Type B pancreatic cell (in vitro differentiated cells): Measurements from ENCODE around the gene MIA3. TPM values are rescaled to one million over a fixed set of nuclear protein-coding genes. Genes with fewer than 3 reads are reported as not detected.
A peak's percentile ranks its signal among the peaks of the same experiment; 100 is the strongest.

Source experiments
- DNase-seq: peaks from one replicate; pipeline ENCODE4 v3.0.0; 2021; ENCODE audit warnings: mixed read lengths; ENCODE audit not compliant: unreplicated experiment; ENCODE audit errors: extremely low spot score
- H3K27ac Mint-ChIP-seq: 2 replicates; pipeline ENCODE4 v1.8.0; 2021; ENCODE audit warnings: mild to moderate bottlenecking, mixed read lengths
- H3K27me3 Mint-ChIP-seq: 2 replicates; pipeline ENCODE4 v1.8.0; 2021; ENCODE audit warnings: mixed read lengths
- H3K36me3 Mint-ChIP-seq: 2 replicates; pipeline ENCODE4 v1.8.0; 2021; ENCODE audit warnings: mixed read lengths
- H3K4me1 Mint-ChIP-seq: one replicate; pipeline ENCODE4 v1.8.0; 2021; ENCODE audit warnings: mixed read lengths; ENCODE audit not compliant: unreplicated experiment
- H3K4me3 Mint-ChIP-seq: 2 replicates; pipeline ENCODE4 v1.8.0; 2021; ENCODE audit warnings: mild to moderate bottlenecking, mixed read lengths
- H3K9me3 Mint-ChIP-seq: 2 replicates; pipeline ENCODE4 v1.8.0; 2021; ENCODE audit warnings: mixed read lengths
- total RNA-seq: library from RNA; stranded (reverse); gene quantifications from 2 replicates; pipeline ENCODE4 v1.2.1, GENCODE V29; 2021; ENCODE audit warnings: low replicate concordance
- TF ChIP-seq, protein P1 (sequence below): fragments of 200-600 bp; sonication (generic); conservative IDR thresholded peaks from 2 replicates; pipeline ENCODE4 v1.5.0; 2021; ENCODE audit warnings: antibody characterized with exemption, mild to moderate bottlenecking

The MIA3 gene
- total RNA-seq, 1 donor from 2014 or later: 78.6 TPM

DNA sequence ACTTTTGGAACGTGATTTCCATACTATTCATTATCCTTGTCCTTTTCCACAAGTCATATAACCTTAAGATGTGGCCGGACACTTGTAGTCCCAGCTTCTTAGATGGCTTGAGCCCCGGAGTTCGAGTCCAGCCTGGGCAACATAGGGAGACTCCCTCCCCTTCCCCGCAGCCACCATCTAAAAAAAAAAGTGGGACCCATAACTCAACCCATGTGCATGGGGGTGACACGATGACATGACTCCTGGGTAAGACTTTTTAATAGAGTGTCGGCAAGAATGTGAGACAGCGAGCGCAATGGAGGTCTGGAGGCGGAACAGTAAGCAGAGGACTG is 25.7 kb downstream of the MIA3 start:
- TF ChIP-seq, protein P1, sequence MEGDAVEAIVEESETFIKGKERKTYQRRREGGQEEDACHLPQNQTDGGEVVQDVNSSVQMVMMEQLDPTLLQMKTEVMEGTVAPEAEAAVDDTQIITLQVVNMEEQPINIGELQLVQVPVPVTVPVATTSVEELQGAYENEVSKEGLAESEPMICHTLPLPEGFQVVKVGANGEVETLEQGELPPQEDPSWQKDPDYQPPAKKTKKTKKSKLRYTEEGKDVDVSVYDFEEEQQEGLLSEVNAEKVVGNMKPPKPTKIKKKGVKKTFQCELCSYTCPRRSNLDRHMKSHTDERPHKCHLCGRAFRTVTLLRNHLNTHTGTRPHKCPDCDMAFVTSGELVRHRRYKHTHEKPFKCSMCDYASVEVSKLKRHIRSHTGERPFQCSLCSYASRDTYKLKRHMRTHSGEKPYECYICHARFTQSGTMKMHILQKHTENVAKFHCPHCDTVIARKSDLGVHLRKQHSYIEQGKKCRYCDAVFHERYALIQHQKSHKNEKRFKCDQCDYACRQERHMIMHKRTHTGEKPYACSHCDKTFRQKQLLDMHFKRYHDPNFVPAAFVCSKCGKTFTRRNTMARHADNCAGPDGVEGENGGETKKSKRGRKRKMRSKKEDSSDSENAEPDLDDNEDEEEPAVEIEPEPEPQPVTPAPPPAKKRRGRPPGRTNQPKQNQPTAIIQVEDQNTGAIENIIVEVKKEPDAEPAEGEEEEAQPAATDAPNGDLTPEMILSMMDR: no peak
- Mint-ChIP-seq H3K27ac (peak overlapping the region; percentile 96), H3K4me1 (peaks cover 22% of the 10 kb centered on the region), H3K36me3 (peaks cover 18% of the 10 kb centered on the region), H3K9me3 (no peaks in the 10 kb centered on the region), H3K4me3 (peak overlapping the region; percentile 94), H3K27me3 (no peaks in the 10 kb centered on the region)
- DNase-seq: no peak

- peak overlapping the region; percentile 94 for H3K4me3 Mint-ChIP-seq
- H3K9me3 Mint-ChIP-seq: no peaks in the 10 kb centered on the region
- peak; percentile 97 for DNase-seq
- H3K27ac Mint-ChIP-seq: peak overlapping the region; percentile 96
- peaks cover 13% of the 10 kb centered on the region for H3K36me3 Mint-ChIP-seq
- TF ChIP-seq, protein P1: no peak
- H3K27me3 Mint-ChIP-seq: no peaks in the 10 kb centered on the region
- H3K4me1 Mint-ChIP-seq: peaks cover 22% of the 10 kb centered on the region
These were observed 26.2 kb downstream of the MIA3 start for GRCh38 chr1:222643938-222644635.

DNA sequence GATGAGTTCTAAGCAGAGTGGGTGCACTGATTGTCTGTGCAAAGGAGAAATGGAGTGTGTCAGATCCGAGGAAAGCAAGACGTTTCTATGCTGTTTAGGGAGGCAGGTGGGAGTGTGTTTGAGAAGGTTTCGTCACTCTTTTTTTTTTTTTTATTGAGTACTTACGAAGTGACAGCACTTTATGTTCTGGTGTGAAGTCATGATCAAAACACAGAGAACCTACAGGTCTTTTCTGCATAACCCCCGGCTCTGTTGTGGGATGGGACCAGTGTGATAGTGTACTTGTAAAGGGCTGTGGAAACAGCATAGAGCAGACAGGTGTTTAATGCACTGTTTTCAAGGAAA is 26.7 kb downstream of the MIA3 start:
- peaks cover 10% of the 10 kb centered on the region for H3K36me3 Mint-ChIP-seq
- peak overlapping the region; percentile 96 for H3K27ac Mint-ChIP-seq
- H3K9me3 Mint-ChIP-seq: no peaks in the 10 kb centered on the region
- H3K4me1 Mint-ChIP-seq: peaks cover 22% of the 10 kb centered on the region
- DNase-seq: no peak
- H3K27me3 Mint-ChIP-seq: no peaks in the 10 kb centered on the region
- TF ChIP-seq, protein P1: no peak
- H3K4me3 Mint-ChIP-seq: peak overlapping the region; percentile 94

DNA sequence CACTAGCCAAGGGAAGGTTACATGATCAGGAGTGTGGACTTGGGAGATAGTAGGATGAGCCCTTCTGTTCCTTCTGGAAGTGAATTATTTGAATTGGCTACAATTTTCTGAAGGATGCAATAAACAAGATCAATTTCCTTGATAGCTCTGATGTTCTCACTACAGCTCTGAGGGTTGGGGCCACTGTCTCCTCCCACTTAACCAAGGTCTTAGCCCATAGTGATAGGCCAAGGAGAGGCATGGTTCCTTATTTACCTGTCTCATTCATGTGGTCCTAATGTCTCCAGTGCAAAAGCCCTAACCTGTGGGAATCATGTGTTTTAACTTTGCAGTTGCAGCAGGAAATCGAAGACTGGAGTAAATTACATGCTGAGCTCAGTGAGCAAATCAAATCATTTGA is 34.8 kb downstream of the MIA3 start:
- TF ChIP-seq, protein P1: no peak
- Mint-ChIP-seq H3K27me3 (no peaks in the 10 kb centered on the region), H3K36me3 (peaks cover 26% of the 10 kb centered on the region), H3K9me3 (no peaks in the 10 kb centered on the region), H3K4me1 (no peaks in the 10 kb centered on the region), H3K4me3 (no peak overlapping the region), H3K27ac (no peak overlapping the region)
- DNase-seq: no peak

DNA sequence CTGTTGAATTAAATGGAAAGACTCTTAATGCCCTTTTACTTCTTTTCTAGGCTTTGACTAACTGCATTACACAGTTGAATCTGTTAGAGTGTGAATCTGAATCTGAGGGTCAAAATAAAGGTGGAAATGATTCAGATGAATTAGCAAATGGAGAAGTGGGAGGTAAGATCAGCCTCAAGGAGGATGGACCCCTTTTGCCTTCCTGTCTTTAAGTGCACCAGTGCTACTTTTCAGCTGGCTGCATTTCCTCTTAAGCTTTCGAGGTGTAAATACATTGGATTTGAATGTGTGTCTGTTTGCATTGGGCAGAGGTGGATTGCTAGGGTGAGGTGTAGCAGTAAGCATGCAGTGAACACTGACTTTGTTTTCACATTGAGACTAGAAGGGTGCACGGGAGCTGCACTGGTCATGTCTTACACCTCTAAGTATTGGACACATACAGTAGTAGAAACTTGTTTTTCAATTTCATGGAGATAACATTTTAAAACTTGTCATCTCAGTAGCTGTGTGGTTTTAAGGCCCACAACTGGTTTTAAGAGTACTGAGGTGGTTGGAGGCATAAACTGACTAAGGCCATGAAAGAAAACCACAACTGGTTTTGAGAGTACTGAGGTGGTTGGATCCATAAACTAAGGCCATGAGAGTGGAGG is 35.4 kb downstream of the MIA3 start:
- no peaks in the 10 kb centered on the region for H3K9me3 Mint-ChIP-seq
- H3K27ac Mint-ChIP-seq: no peak overlapping the region
- H3K4me3 Mint-ChIP-seq: no peak overlapping the region
- peaks cover 29% of the 10 kb centered on the region for H3K36me3 Mint-ChIP-seq
- H3K27me3 Mint-ChIP-seq: no peaks in the 10 kb centered on the region
- no peaks in the 10 kb centered on the region for H3K4me1 Mint-ChIP-seq
- TF ChIP-seq, protein P1: no peak
- DNase-seq: no peak
